NCI-H1092 treated with DMSO at 0.1 percent for 48 hours (cell line): ENCODE data around the gene TUBA4A.
A peak's percentile ranks its signal among the peaks of the same experiment; 100 is the strongest.

ENCODE experiments used
- DNase-seq: peaks from one replicate; lab custom pipeline; 2025; lab: John Stamatoyannopoulos, UW

The TUBA4A gene

DNA sequence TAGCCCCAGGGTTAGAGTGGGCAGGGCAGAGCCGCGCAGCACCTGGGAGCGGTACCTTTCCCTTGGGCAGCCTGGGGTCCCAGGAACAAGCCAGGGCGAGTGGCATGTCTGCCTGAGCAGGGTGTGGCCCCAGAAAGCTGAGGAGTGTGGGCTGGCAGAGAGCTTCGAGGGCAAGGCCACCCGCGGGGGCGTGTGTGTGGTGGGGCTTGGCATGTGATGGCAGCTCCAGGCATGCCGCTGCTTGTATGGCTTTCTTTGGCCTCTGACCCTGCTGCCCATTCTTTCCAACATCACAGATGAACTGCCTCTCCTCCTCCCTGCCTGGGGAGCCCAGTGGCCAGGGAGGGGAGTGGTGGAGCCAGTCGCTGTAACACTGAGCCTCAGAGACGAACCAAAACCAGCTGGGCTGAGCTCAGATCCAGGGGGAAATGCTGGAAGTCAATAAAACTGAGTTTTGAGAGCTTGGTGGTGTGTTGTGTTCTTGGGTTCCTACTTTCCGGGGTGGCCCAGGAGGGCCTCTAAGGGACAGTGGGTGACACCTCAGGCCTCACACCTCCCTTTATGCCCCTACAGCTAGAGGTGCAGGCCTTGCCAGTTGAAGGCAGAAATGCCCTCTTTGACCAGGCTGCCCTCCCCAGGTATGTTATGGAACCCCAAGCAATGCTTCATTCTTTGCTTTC lies 32.9 kb upstream of the TUBA4A start:
- no peak for DNase-seq

DNA sequence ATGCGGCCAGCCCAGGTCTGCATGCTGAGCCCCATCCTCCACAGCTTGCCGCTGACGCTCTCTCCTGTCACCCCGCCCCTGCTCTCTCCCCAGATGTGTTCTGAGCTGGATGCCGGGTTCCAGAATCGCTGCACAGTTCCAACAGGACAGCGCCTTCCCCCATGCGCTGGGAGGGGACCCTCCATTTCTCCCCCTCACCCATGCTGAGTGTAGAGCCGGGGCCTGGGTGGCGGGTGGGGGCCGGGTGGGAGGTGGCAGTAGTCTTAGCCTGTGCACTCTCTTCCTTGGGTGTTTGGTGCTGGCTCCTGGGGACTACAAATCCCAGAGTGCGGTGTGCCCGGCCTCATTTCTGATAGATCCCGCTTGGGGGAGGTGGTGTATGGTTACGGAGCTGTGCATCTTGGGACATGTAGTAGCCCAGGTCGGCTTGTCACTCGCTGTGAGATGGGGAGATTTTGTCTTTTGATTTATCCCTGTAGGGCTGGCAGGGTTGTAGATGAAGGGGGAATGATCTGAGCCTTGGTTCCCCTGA lies 32.2 kb upstream of the TUBA4A start:
- DNase-seq = no peak

DNA sequence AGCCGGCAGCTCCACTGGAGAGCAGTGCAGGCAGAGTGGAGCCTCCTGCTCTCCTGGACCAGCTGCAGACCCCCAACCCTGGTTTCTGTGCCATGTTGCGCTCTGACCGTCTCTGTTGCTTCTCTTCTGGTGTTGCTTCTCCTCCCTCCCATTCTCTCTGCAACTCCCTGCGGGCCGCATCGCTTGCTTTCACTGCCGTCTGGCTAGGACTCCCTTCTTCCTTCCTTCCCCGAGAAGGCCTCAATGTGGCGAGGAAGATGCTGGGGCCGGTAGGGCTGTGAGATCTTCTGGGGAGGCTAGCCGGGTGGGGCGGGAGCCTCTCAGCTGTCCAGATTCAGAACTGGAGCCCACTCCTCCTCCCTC lies 31.6 kb upstream of the TUBA4A start:
- DNase-seq = no peak

DNA sequence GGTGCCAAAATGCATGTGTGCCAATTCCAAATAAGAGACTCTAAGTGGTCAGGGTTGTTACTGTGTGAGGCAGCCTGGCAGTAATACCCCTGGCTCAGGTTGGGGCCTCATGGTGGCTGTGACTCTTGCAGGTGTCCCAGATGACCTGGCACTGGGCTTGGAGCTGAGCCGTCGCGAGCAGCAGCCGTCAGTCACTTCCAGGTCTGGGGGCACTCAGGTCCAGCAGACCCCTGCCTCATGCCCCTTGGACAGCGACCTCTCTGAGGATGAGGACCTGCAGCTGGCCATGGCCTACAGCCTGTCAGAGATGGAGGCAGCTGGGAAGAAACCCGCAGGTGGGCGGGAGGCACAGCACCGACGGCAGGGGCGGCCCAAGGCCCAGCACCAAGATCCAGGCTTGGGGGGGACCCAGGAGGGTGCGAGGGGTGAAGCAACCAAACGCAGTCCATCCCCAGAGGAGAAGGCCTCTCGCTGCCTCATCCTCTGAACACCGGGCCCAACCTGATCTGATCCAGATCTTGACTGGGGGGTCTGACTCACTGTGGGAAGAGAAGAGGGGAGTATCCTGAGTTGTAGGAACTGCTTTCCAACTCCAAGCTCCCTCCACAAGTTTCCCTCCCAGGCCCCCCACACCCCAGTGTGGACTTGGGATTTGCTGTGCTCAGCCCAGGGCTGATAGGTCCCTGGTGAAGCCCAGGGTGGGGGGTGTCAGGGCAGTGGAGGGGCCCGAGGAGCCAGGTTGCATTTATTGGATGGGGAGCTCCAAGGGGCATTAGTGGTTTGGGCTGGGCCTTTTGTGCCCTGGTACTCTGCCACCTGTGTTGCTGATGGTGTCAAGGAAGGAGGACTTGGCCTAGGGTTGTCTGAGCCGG lies 31.0 kb upstream of the TUBA4A start:
- DNase-seq = no peak

DNA sequence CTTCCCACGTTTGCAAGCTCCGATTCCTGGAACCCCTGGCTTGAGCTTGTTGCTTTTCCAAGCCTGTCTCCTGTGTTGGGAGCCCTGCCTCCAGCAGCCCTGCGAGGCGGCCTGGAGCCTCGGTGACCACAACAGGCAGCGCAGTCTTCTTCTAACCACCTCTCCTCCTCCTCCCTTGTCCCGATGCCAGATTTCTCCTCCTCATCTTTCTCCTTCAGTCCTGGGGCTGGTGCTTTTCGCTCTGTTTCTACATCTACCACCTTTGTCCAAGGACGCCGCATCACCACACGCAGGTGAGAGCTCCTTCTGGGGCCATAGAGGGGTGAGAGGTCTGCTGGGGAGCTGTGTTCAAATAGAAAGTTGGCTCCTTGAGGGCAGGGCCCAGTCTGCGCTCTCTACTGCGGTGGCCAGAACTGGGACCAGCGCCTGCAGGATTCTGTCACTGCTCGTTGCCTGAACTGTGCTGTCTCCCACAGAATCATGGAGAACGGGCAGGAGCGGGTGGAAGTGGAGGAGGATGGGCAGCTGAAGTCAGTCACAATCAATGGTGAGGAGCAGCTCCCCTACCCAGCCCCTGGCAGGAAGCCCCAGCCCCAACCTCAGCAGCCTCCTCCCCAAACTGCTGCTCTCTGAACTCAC lies 29.3 kb upstream of the TUBA4A start:
- DNase-seq = no peak

DNA sequence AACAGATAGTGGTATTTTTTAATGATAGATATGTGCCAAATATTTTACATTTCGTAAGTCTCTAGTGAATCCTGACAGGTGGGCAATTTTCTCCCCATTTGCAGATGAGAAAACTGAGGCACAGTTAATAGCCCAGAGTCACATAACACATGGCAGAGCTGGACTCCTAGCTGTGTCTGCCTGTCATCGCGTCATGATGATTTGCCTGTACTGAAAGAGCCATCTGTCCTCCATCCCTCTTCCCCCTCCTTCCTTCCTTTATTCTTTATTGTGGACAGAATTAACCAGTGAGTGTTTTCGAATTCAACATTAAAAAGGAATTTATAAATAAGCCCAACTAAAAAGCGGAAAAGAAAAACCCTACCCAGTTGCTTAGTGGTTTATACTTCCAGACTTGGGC lies 28.7 kb upstream of the TUBA4A start:
- no peak for DNase-seq

DNA sequence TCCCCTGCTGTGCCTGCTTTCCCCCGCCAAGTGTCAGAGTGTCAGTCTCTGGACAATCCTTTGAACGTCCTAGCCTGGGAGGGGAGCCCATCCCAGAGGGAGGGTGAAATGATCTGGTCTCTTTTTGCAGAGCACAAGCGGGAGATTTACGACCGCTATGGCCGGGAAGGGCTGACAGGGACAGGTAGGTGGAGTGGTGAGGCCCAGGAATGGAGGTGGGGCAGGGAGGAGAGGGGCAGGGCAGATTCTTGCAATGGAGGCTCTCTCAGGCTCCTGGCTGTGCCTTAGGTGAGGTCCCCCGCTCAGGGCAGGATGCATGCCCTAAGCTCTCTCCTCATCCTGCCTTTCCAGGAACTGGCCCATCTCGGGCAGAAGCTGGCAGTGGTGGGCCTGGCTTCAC lies 27.9 kb upstream of the TUBA4A start:
- DNase-seq = no peak

DNA sequence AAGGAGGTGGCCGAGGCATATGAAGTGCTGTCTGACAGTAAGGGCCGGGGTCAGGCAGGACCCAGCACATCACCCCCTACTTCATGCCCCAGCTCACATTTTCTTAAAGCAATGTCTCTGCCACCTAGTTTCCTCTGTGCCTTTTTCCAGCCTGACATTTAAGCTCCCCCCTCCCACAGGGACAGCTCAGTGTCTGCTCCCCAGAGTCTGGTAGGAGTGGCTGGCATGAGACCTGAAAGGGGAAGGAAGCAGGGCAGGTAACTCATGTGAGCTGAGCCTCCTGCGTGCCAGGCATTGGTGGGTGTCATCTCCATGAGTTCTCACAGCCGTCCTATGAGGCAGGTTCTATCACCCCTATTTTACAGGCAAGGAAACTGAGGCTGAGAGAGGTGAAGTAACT lies 26.9 kb upstream of the TUBA4A start:
- no peak for DNase-seq

DNA sequence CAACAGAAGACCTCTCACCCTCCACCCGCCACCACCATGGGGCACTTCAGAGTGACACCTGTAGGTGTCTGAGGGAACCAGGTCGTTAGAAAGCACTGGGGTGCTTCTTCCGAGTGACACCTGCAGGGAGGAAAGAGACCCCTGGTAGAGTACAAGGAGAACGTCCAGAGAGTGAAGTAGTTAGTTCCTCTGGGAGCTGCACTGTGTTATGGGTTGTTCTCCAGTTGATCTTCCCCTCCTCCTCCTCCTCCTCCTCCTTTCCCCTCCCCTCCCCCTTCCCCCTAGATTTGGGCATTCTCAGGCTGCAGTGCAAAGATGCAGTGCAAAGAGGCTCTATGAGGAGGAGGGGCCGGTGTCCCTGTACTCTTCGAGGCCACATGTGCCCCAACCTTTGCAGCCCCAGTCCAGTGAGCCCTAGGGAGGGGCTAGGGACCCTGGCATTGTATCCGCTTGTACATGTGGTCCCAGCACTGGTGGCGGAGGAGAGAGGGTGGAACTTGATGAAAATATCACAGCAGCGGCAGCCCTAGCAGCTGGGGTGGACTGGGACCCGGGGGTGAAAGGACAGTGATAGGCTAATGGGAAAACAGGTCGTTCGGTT lies 26.3 kb upstream of the TUBA4A start:
- DNase-seq = no peak

DNA sequence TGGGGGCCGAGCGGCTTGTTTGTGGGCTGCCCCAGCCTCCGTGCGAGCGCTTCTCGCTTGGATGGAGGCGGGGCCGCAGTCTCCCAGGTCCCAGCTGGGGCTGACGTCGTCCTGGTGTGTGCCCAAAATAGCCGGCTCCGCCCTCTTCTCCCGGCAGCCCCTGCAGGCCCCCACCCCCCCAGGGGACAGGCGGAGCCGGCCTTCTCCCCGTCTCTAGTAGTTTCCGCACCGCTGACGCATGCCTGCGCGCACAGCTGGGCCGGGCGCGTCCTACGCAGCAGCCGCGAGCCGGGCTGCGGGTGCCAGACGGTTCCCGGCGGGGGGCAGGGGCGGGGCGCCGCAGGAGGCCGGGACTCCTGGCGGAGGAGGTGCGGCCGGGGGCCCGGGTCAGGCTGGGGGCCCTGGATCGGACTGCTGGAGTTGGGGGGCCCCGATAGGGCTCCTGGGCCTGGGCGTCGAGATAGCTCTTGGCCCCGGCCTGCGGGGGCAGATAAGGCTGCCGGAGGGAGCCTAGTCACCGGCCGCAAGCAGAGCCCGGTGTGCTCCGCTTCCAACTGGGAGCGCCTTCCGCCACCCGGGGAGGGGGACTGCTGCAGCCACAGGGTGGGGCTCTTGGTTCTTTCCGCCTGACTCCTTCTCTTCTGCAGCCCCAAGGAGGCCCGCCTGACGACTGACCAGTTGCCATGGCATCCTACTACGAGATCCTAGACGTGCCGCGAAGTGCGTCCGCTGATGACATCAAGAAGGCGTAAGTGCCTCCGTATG lies 25.6 kb upstream of the TUBA4A start, which contains the start of gene DNAJB2:
DNAJB2 (plus strand) TSS at position 216 of the 765 bp plus-strand sequence; CDS start at position 684, 468 bp downstream.
- peak; percentile 89 for DNase-seq

DNA sequence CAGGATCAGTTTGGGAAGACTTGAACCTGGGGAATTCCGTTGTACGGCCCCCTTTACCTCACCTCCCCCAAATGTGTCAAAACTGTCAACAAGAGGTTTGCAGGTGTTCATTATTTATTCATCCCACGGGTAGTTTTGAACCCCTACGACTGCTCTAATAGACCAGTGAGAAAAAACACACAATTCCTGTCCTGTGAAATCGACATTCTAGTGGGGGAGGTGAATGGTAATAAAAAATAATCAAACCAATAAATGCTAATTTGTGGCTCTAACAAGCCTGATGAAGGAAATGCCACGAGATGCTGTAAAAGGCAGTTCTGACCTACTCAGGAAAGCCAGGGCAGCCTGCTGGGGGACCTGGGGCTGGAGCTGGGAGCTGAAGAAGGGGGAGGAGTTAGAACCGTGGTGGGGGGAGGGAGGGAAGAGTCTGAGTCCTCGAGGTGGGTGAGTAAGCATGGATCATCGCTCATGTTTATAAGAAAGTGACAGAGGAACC lies 25.0 kb upstream of the TUBA4A start:
- no peak for DNase-seq

DNA sequence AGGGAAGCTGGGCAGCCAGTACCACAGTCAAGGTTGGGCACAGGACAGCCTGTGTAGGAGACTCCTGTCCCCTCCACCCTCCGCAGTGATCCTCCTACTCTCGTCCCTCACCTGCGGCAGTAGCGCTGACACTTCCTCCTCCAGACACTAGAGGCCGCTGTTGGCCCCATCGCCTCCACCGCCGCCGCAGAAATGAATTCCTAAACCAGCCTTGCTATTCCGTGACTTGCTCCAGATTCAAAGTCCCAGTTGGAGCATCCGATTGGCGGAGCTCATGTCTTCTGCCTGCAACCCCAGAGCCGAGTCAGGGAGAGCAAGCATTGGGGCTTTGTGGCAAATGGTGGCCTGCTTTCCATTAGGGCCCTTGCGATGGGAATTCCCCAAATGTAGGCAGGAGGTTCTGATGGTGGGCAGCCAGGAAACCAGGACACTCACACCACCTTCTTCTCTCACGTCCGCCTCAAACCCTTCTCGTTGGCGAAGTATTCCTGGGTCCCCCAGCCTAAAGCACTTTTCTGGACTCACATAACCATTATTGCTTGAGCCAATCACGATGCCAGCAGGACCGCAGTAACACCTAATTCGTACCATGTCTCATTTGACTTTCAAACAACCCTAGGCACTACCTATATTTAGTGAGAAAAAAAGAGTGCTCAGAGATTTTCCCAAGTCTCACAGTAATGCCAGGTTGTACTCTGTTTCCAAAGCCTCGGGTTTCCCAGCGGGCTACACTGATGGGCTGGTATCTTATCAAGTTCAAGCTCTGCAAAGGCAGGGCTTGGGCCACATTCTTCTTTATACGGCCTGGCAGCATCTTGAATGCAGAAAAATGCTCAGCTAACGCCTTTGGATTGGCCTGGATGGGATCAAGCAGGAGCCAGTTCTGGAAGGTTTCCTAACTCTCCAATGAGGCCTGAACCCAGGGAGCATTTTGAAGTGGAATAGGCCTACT lies 24.3 kb upstream of the TUBA4A start:
- DNase-seq = peak; percentile 57

DNA sequence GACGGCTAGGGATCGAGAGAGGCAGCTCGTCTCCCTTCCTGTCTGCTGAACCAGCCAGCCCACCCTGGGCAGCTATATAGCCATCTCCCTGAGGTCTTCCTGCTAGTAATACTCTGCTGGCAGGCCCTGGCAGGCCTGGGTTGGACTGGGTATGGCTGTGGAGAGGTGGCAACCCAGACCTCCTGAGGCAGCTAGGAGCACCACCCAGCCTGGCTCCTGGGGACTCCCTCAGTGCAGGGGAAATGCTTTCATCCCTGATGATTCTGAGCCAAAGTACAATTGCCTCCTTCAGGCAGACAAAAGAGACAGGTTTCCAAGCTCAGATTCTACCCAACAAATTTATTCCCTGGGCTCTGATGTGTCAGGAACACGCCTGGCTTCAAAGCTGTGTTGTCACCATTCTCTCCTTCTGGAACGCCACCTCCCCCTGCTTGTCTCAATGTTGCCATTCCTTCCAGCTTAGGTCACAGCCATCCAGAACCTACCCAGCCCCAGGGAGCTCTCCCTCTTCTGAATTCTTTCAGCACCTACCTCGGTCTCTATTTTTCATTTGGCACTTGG lies 20.7 kb upstream of the TUBA4A start:
- DNase-seq = no peak

DNA sequence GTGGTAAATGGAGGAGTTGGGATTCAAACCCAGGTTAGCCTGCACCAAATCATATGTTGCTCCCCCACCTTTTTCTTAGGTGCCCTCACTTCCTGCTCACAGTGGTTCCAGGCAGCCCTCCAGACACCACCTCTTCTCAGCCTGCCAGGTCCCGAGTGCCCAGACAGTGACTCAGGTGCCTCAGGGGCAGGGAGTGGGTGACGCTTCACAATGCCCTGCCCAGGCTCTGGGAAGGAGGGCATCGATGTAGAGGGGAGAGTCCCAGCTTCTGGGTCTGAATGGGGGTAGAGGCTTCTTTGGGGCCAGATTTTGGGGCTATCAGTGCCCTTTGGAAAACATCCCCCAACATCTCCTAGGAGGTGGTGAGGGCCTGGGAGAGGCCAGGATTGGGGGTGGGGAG lies 20.2 kb upstream of the TUBA4A start:
- no peak for DNase-seq

DNA sequence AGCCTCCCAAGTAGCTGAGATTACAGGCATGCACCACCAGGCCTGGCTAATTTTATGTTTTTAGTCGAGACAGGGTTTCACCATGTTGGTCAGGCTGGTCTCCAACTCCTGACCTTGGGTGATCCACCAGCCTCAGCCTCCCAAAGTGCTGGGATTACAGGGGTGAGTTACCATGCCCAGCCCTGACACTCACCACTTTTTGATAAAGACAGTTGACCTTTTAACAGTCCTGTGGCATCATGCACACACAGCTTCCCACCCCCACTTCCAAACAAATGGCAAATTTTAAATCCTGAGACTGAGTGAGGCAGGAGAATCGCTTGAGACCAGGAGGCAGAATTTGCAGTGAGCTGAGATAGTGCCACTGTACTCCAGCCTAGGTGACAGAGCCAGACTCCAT lies 19.3 kb upstream of the TUBA4A start:
- no peak for DNase-seq

DNA sequence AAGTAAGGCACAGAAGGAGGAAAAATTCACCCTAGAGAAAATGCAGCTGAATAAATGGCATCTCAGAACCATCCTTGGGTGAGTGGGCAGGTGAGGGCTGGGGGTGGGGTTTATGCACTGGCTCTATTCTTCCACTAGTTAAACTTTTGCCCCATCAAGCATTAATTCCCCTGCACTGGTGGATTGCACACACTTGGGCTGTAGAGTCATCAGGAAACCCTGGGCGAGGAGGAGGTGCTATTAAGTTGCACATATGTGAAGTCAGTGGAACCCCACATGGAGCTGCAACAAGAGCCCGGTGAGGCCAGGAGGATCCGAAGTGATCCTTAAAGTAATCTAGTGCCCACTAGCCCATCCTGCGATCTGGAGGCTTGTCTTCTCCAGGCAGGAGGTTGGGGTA lies 18.6 kb upstream of the TUBA4A start:
- no peak for DNase-seq

DNA sequence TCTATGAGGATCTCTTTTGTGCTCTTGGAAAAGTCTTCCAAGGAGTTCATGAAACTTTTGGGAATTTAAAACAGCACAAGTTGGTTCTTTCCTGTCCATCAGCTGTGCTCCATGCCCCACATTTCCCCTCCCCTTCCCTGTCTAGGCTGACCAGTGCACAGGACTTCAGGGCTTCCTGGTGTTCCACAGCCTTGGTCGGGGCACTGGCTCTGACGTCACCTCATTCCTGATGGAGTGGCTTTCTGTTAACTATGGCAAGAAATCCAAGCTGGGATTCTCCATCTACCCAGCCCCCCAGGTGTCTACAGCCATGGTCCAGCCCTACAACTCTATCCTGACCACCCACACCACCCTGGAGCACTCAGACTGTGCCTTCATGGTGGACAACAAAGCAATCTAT lies 17.3 kb upstream of the TUBA4A start:
- no peak for DNase-seq

DNA sequence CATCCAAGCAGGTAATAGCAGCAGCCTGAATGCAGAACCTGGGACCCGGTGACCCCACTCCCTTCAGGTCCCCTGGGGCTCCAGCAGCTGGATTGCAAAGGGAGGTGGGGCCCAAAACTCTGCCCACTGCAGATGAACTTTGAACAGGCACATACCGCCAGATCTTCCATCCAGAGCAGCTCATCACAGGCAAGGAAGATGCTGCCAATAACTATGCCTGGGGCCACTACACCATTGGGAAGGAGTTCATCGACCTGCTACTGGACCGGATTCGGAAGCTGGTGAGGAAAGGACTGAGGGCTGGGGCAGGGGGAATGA lies 16.3 kb upstream of the TUBA4A start:
- no peak for DNase-seq

DNA sequence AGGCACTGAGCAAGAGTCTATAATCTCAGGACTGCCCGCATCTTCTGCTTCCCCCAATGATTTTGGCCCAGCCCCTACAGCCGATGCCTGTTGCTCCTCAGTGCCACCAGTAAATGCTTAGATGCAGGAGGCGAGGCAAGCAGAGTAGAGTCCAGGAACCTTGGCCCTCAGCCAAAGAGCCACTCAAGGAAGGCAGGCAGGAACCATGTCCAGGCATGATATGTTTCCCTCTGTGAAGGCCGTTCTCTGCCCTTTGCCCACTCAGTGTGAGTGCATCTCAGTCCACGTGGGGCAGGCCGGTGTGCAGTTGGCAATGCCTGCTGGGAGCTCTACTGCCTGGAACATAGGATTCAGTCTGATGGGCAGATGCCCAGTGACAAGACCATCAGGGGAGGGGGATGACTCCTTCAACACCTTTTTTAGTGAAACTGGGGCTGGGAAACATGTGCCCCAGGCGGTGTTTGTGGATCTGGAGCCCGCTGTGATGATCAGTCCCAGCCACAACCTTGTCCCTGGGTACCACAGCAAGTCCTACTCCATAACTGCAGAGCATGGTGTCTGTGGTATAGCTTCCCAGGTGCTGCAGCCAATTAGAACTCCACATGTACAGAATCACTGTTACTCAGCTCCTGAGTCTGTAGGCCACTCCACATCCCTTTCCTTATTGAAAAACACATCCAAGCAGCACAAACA lies 15.8 kb upstream of the TUBA4A start:
- no peak for DNase-seq

DNA sequence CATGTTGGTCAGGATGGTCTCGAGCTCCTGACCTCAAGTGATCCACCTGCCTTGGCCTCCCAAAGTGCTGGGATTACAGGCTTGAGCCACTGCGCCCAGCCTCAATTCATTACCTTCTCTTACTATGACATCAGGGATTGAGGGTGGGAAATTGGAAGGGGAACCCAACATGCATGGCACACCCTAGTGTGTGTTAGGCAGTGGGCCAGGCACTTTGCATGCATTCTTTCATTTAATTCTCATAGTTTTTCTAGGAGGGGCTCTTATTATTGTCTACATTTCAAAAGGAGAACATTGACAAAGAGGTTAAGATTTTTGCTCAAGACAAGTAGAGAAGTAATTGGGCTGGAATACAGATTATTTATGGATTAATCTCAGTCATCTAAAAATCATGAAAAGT lies 14.6 kb upstream of the TUBA4A start:
- DNase-seq = no peak
